Hippocampal formation (tissue), 2 donors: ENCODE data around the gene KCNT2.

Experiments used
- DNase-seq, 2 donors: peaks; one replicate each; lab custom pipeline; 2025; lab: John Stamatoyannopoulos, UW

The KCNT2 gene

DNA sequence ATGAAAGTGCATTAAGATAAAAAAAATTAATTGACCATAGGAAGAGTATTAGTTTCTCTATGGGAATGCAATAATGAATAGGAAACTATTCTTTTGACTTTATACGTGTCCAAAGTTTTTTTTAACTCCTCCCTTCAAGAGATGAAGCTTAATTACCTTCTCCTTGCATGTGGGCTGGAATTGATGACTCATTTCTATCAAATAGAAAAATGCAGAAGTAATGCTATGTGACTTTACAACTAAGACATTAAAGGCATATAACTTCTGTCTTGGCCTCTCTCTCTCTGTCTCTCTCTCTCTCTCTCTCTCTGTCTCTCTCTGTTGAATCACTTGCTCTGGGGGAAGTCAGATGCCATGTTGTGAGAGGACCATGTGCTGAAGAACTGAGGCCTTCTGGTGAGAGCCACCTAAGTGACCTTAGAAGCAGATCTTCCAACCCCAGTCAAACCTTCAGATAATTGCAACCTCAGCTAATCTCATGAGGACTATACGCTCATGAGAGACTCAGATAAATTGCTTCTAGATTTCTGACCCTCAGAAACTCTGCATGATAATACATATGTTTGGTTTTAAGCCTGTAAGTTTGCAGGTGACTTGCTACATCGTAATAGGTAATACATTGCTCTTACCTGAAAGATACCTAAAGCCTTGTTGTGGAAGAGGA, 414.2 kb downstream of the KCNT2 start:
- DNase-seq = no peak

DNA sequence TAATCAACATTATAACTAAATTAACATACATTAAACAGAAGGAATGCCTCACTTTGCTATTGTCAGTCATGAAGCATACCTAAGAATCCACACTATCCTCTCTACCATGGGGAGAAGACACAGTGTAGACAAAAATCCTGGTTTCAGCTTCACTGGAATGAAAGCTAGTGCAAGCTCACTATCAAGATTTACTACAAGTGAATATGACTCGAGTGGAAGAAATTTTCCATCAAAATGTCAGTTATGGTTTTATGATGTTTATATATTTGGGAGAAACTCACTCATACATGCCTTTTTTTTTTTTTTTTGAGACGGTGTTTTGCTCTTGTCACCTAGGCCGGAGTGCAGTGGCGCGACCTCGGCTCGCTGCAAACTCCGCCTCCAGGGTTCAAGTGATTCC, 424.3 kb downstream of the KCNT2 start:
- no peak for DNase-seq

DNA sequence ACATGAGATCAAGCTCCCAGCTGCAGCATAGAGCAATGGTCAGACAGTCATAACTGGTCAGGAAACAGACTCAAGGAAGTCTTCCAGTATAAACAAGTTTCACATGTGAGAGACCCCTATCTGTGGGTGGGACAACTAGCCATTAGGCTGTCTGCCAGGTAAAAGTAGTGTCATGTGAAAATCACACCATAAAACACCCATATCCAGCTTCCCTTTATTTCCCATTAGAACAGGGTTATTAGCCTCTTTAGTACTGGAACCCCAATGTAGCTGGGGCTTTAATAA, 426.7 kb downstream of the KCNT2 start:
- DNase-seq = no peak

DNA sequence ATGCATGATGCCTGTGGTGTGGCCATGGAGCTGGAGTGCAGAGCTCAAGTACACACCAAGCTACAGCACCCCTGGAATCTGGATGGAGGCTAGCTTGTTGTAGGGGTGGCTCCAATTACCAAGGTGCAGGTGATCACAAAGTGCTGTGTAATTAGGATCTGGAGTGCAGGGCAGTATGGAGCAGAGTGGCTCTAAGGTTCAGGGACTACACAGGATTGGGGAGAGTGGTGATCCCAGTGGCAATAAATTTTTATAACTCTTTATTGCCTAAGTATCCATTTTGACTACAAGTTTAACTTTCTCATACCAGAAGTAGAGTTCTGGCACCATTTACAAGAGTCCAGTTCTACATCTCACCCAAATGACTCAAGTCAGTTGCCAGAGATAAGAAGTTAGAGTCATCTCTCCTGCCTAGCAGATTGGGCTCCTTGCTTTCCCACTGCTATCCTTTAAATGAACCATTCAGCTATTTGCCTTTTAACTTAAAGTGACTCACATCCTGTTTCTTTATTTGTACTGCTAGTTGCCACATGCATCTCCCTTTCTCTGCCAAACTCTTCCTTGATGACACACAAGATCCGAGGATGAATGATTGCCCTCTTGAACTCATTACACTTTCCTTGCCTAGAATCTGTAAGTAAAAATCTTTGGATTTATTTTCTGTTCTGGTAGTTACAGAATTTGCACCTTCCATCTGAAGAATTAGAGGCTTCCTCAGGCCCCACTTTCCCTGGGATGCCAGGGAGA, 427.2 kb downstream of the KCNT2 start:
- no peak for DNase-seq

DNA sequence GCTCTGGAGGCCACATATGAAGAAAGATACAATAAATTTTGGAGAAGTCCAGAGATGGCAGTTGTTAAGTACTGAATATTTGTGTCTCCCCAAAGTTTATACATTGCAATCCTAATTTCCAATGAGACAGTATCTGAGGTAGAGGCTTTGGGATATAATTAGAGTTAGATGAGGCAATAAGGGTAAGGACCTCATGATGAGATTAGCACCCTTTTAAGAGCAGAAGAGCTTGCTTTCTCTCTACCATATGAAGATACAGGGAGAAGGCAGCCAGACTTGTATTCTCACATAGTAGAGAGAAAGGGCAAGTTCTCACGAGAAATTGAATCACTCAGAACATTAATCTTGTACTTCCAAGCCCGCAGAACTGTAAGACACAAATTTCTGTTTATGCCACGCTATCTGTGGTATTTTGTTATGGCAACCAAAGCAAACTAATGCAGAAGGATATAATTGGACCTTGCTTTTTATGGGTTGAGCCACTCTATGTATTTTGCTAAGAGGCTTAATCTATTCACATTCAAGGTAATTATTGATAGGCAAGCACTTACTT, 430.1 kb downstream of the KCNT2 start:
- no peak for DNase-seq
